Mesenchymal stem cell (in vitro differentiated cells and primary cell): ENCODE data around the gene PDZD2.
"Not testable (repeated sequence)": the region's sequence is repeated elsewhere in the genome, so short reads cannot be mapped to it uniquely, and the experiment has no call there.

Source experiments
- DNase-seq: peaks from one replicate; pipeline ENCODE4 v3.0.0-alpha.2; 2013
- H2AFZ ChIP-seq: one replicate; pipeline ENCODE4 v1.6.1; 2013; ENCODE audit warnings: low read depth, mild to moderate bottlenecking, control low read depth, inconsistent platforms, low read length, moderate library complexity
- H2AK5ac ChIP-seq: 2 replicates; pipeline ENCODE4 v1.6.1; 2013; ENCODE audit warnings: low read length, moderate library complexity, mild to moderate bottlenecking, inconsistent platforms; ENCODE audit not compliant: severe bottlenecking
- H2BK120ac ChIP-seq: one replicate; pipeline ENCODE4 v1.6.1; 2013; ENCODE audit warnings: low read depth, mild to moderate bottlenecking, inconsistent platforms, low read length, moderate library complexity
- H2BK12ac ChIP-seq, 2 experiments: one replicate each; pipeline ENCODE4 v1.6.1; 2013; ENCODE audit warnings: inconsistent platforms in 2 of 2, low read length in 2 of 2, mild to moderate bottlenecking in 2 of 2, moderate library complexity in 2 of 2, control low read depth in 1 of 2
- H2BK15ac ChIP-seq: one replicate; pipeline ENCODE4 v1.6.1; 2013; ENCODE audit warnings: mild to moderate bottlenecking, low read depth, inconsistent platforms; ENCODE audit not compliant: poor library complexity, severe bottlenecking
- H2BK5ac ChIP-seq: 2 replicates; pipeline ENCODE4 v1.6.1; 2013; ENCODE audit warnings: low read depth, mild to moderate bottlenecking, low read length, control low read depth, inconsistent platforms; ENCODE audit not compliant: poor library complexity, severe bottlenecking
- H3K14ac ChIP-seq, 2 experiments: one replicate each; pipeline ENCODE4 v1.6.1; 2013; ENCODE audit warnings: inconsistent platforms in 2 of 2, low read length in 2 of 2, control low read depth in 1 of 2, mild to moderate bottlenecking in 1 of 2, moderate library complexity in 1 of 2
- H3K18ac ChIP-seq, 2 experiments: one replicate each; pipeline ENCODE4 v1.6.1; 2013; ENCODE audit warnings: inconsistent platforms in 2 of 2, low read length in 2 of 2, control low read depth in 1 of 2, low read depth in 1 of 2, mild to moderate bottlenecking in 1 of 2
- H3K23ac ChIP-seq, 2 experiments: one replicate each; pipeline ENCODE4 v1.6.1; 2013; ENCODE audit warnings: inconsistent platforms in 2 of 2, low read length in 2 of 2, mild to moderate bottlenecking in 2 of 2, moderate library complexity in 2 of 2, control low read depth in 1 of 2
- H3K27ac ChIP-seq: 2 replicates; pipeline ENCODE4 v1.5.1; 2013; ENCODE audit warnings: mild to moderate bottlenecking, moderate library complexity, low read length, control low read depth, inconsistent platforms; ENCODE audit not compliant: poor library complexity, severe bottlenecking
- H3K27me3 ChIP-seq, 2 experiments: 2 replicates each; pipeline versions ENCODE4 v1.6.1 to v1.7.0; 2013; ENCODE audit warnings: low read length in 2 of 2, mild to moderate bottlenecking in 2 of 2, moderate library complexity in 2 of 2, control low read depth in 1 of 2, inconsistent platforms in 1 of 2; ENCODE audit not compliant: control insufficient read depth in 1 of 2, insufficient read depth in 1 of 2
- H3K36me3 ChIP-seq, 2 experiments: 2 replicates each; pipeline versions ENCODE4 v1.6.1 to v1.7.0; 2013; ENCODE audit warnings: low read length in 2 of 2, control low read depth in 1 of 2, inconsistent platforms in 1 of 2, low read depth in 1 of 2, mild to moderate bottlenecking in 1 of 2; ENCODE audit not compliant: insufficient read depth in 2 of 2, control insufficient read depth in 1 of 2
- H3K4ac ChIP-seq, 2 experiments: one replicate each; pipeline ENCODE4 v1.6.1; 2013; ENCODE audit warnings: inconsistent platforms in 2 of 2, low read length in 2 of 2, mild to moderate bottlenecking in 2 of 2, moderate library complexity in 2 of 2, control low read depth in 1 of 2, low read depth in 1 of 2
- H3K4me1 ChIP-seq: 2 replicates; pipeline ENCODE4 v1.6.1; 2013; ENCODE audit warnings: low read depth, low read length, control low read depth; ENCODE audit not compliant: control insufficient read depth, insufficient read depth
- H3K4me2 ChIP-seq: 2 replicates; pipeline ENCODE4 v1.6.1; 2013; ENCODE audit warnings: low read length, mild to moderate bottlenecking, inconsistent platforms; ENCODE audit not compliant: poor library complexity, severe bottlenecking
- H3K4me3 ChIP-seq, 2 experiments: 2 replicates each; pipeline versions ENCODE4 v1.5.1 to v1.7.0; 2013; ENCODE audit warnings: low read length in 2 of 2, mild to moderate bottlenecking in 2 of 2, control low read depth in 1 of 2, low read depth in 1 of 2; ENCODE audit not compliant: insufficient read depth in 1 of 2
- H3K79me1 ChIP-seq: replicated peaks from 2 replicates; pipeline ENCODE4 v1.6.1; 2013; ENCODE audit warnings: mild to moderate bottlenecking, control low read depth, low read length, inconsistent platforms; ENCODE audit not compliant: poor library complexity, severe bottlenecking
- H3K9ac ChIP-seq: 2 replicates; pipeline ENCODE4 v1.7.0; 2013; ENCODE audit warnings: mild to moderate bottlenecking, low read length, moderate library complexity
- H3K9me3 ChIP-seq: 2 replicates; pipeline ENCODE4 v1.7.0; 2013; ENCODE audit warnings: mild to moderate bottlenecking, low read length; ENCODE audit not compliant: control insufficient read depth
- H4K8ac ChIP-seq: one replicate; pipeline ENCODE4 v1.6.1; 2013; ENCODE audit warnings: inconsistent platforms, mild to moderate bottlenecking, low read length, moderate library complexity
- H4K91ac ChIP-seq: one replicate; pipeline ENCODE4 v1.6.1; 2013; ENCODE audit warnings: mild to moderate bottlenecking, low read length, inconsistent platforms
- WGBS: methylation state at CpG from one replicate; pipeline ENCODE4 v1.1.7; 2013; ENCODE audit warnings: mixed read lengths; 5-methylcytosine and 5-hydroxymethylcytosine counted together

The PDZD2 gene

DNA sequence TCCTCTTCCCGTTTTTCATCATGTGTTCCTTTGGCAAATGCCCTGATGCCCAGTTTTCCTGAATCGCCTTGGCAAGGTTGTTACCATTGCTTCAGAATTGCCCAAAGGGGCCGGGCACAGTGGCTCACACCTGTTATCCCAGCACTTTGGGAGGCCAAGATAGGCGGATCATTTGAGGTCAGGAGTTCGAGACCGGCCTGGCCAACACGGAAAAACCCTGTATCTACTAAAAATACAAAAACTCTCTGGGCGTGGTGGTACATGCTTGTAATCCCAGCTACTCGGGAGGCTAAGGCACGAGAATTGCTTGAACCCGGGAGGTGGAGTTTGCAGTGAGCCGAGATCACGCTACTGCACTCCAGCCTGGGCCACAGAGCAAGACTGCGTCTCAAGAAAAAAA lies 125.8 kb downstream of the PDZD2 start:
- not testable (repeated sequence) for H3K27ac ChIP-seq, H2BK120ac ChIP-seq, H2AFZ ChIP-seq, H3K18ac ChIP-seq, H3K9me3 ChIP-seq, H3K14ac ChIP-seq, H3K4ac ChIP-seq, H3K4me3 ChIP-seq, H4K8ac ChIP-seq, H2AK5ac ChIP-seq, H3K23ac ChIP-seq, H3K9ac ChIP-seq, H3K4me1 ChIP-seq, H3K79me1 ChIP-seq, H2BK5ac ChIP-seq, H2BK15ac ChIP-seq, DNase-seq, H2BK12ac ChIP-seq, H4K91ac ChIP-seq, H3K36me3 ChIP-seq, H3K4me2 ChIP-seq
- H3K27me3 ChIP-seq, result peaks cover 7 to 32% of the 10 kb centered on the region in 2 experiments
- 78% methylated on average over 13 of the region's 14 CpGs for WGBS

DNA sequence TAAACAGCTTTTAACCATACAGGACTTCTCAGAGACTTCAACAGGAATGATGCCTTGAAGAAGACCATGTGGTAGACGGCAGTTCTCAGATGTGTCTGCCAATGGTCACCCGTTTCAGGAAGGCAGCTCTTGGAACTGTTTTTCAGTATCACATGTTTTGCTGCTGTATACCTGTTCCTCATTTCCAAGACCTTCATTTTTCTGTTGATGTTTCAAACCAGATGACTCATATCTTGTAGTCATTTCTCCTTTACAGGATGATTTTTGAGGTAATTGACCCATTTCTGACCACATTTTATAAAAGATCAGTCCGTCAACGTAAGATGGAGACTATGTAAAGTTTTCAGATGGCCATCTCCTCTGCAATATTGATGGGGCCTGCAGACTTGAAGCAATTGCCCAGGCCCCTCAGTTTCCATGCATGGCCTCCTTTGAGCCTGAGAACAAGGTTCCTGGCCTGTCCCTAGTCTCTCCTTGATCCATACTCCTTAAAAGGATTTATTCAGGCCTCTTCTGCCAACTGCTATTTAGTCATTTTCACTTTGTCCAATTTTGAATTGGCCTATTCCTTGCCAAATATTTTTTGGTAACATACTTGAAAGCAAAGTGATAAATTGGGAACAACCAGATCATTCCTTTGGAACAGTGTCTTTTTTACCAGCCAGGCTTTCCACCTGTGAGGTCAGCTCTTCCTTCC lies 128.6 kb downstream of the PDZD2 start:
- H3K27ac ChIP-seq, result no peak overlapping the region
- no peak overlapping the region for H3K4me3 ChIP-seq
- no peak for DNase-seq
- no peaks in the 10 kb centered on the region for H3K9me3 ChIP-seq
- no peak overlapping the region for H2AK5ac ChIP-seq
- H3K4me1 ChIP-seq, result no peaks in the 10 kb centered on the region
- no peak overlapping the region for H3K18ac ChIP-seq
- H2BK120ac ChIP-seq, result no peak overlapping the region
- 80% methylated on average over 4 of the region's 4 CpGs for WGBS
- no peak overlapping the region for H3K14ac ChIP-seq
- H2BK5ac ChIP-seq, result no peak overlapping the region
- no peak overlapping the region for H3K23ac ChIP-seq
- H4K8ac ChIP-seq, result no peak overlapping the region
- H2AFZ ChIP-seq, result no peak overlapping the region
- no peak overlapping the region for H2BK12ac ChIP-seq
- no peaks in the 10 kb centered on the region for H3K79me1 ChIP-seq
- no peak overlapping the region for H3K9ac ChIP-seq
- H3K4me2 ChIP-seq, result no peak overlapping the region
- H2BK15ac ChIP-seq, result no peak overlapping the region
- no peak overlapping the region for H4K91ac ChIP-seq
- peaks cover 11 to 40% of the 10 kb centered on the region in 2 experiments for H3K27me3 ChIP-seq
- no peaks in the 10 kb centered on the region for H3K36me3 ChIP-seq
- no peak overlapping the region for H3K4ac ChIP-seq

GRCh38 chr5:31768046-31768445 lies 129.1 kb downstream of the PDZD2 start:
- 75% methylated on average over 6 of the region's 6 CpGs for WGBS
- no peak overlapping the region for H3K18ac ChIP-seq
- no peak overlapping the region for H2BK15ac ChIP-seq
- no peak overlapping the region for H3K23ac ChIP-seq
- no peaks in the 10 kb centered on the region for H3K9me3 ChIP-seq
- no peak overlapping the region for H2BK5ac ChIP-seq
- no peaks in the 10 kb centered on the region for H3K4me1 ChIP-seq
- no peak overlapping the region for H3K4ac ChIP-seq
- no peak overlapping the region for H3K14ac ChIP-seq
- no peak overlapping the region for H3K27ac ChIP-seq
- no peaks in the 10 kb centered on the region for H3K36me3 ChIP-seq
- no peak overlapping the region for H3K4me2 ChIP-seq
- no peak overlapping the region for H2BK120ac ChIP-seq
- H3K27me3 ChIP-seq, result peaks cover 11 to 40% of the 10 kb centered on the region in 2 experiments
- no peak for DNase-seq
- H3K4me3 ChIP-seq, result no peak overlapping the region
- H4K8ac ChIP-seq, result no peak overlapping the region
- no peak overlapping the region for H2AFZ ChIP-seq
- no peak overlapping the region for H2BK12ac ChIP-seq
- no peak overlapping the region for H3K9ac ChIP-seq
- no peaks in the 10 kb centered on the region for H3K79me1 ChIP-seq
- no peak overlapping the region for H2AK5ac ChIP-seq
- no peak overlapping the region for H4K91ac ChIP-seq

GRCh38 chr5:31768784-31769183 lies 129.9 kb downstream of the PDZD2 start:
- H3K18ac ChIP-seq, result no peak overlapping the region
- no peak overlapping the region for H2AK5ac ChIP-seq
- H4K91ac ChIP-seq, result no peak overlapping the region
- peaks cover 11 to 39% of the 10 kb centered on the region in 2 experiments for H3K27me3 ChIP-seq
- H3K27ac ChIP-seq, result no peak overlapping the region
- no peaks in the 10 kb centered on the region for H3K36me3 ChIP-seq
- H3K4me1 ChIP-seq, result no peaks in the 10 kb centered on the region
- H3K14ac ChIP-seq, result no peak overlapping the region
- H2AFZ ChIP-seq, result no peak overlapping the region
- H3K79me1 ChIP-seq, result no peaks in the 10 kb centered on the region
- H2BK120ac ChIP-seq, result no peak overlapping the region
- H2BK12ac ChIP-seq, result no peak overlapping the region
- no peak overlapping the region for H4K8ac ChIP-seq
- H2BK15ac ChIP-seq, result no peak overlapping the region
- no peak for DNase-seq
- H3K4ac ChIP-seq, result no peak overlapping the region
- no peak overlapping the region for H3K23ac ChIP-seq
- no peaks in the 10 kb centered on the region for H3K9me3 ChIP-seq
- no peak overlapping the region for H3K4me2 ChIP-seq
- H3K9ac ChIP-seq, result no peak overlapping the region
- 82% methylated on average over 9 of the region's 9 CpGs for whole genome bisulfite sequencing
- no peak overlapping the region for H3K4me3 ChIP-seq
- H2BK5ac ChIP-seq, result no peak overlapping the region
